Natural killer cell (primary cell): ENCODE results near the gene PLPPR3. TPM values are rescaled to one million over a fixed set of nuclear protein-coding genes. Genes with fewer than 3 reads are reported as not detected.
A peak's percentile ranks its signal among the peaks of the same experiment; 100 is the strongest.
"Not testable (repeated sequence)": the region's sequence is repeated elsewhere in the genome, so short reads cannot be mapped to it uniquely, and the experiment has no call there.

Source experiments
- ATAC-seq, 3 donors: fragments of 150-1000 bp in 2 of 3; fragments of 200-7000 bp in 1 of 3; cut with Tn5 transposase; 1 replicate in 1 of 3; 2 replicates in 2 of 3; pipeline ENCODE4 v1.10.0; 2021; ENCODE audit warnings: mild to moderate bottlenecking in 2 of 3, moderate library complexity in 2 of 3
- DNase-seq, 2 donors: peaks; one replicate each; pipeline versions ENCODE4 v3.0.0 to v3.0.0-alpha.2; 2013 to 2021; ENCODE audit warnings: mixed read lengths in 1 of 2
- H3K27ac ChIP-seq: one replicate; pipeline ENCODE4 v1.5.1; 2013; ENCODE audit warnings: mild to moderate bottlenecking, low read length
- H3K27me3 ChIP-seq: one replicate; pipeline ENCODE4 v1.6.1; 2013; ENCODE audit warnings: low read length; ENCODE audit not compliant: control insufficient read depth, insufficient read depth
- H3K36me3 ChIP-seq: one replicate; pipeline ENCODE4 v1.6.1; 2013; ENCODE audit warnings: low read length; ENCODE audit not compliant: control insufficient read depth, insufficient read depth
- H3K4me1 ChIP-seq: one replicate; pipeline ENCODE4 v1.6.1; 2013; ENCODE audit warnings: low read length; ENCODE audit not compliant: control insufficient read depth, insufficient read depth
- H3K4me3 ChIP-seq: one replicate; pipeline ENCODE4 v1.5.1; 2013; ENCODE audit warnings: low read length
- H3K9me3 ChIP-seq: one replicate; pipeline ENCODE4 v1.6.1; 2013; ENCODE audit warnings: low read length; ENCODE audit not compliant: control insufficient read depth, insufficient read depth
- H3K27ac Mint-ChIP-seq, 2 donors: one replicate each; pipeline ENCODE4 v1.8.0; 2022; ENCODE audit warnings: mild to moderate bottlenecking in 2 of 2, mixed read lengths in 2 of 2, moderate library complexity in 1 of 2
- H3K27me3 Mint-ChIP-seq, 2 donors: one replicate each; pipeline ENCODE4 v1.8.0; 2022; ENCODE audit warnings: low read depth in 2 of 2, mixed read lengths in 2 of 2
- H3K36me3 Mint-ChIP-seq: one replicate; pipeline ENCODE4 v1.8.0; 2022; ENCODE audit warnings: mixed read lengths
- H3K4me1 Mint-ChIP-seq, 2 donors: one replicate each; pipeline ENCODE4 v1.8.0; 2022; ENCODE audit warnings: mixed read lengths in 2 of 2
- H3K4me3 Mint-ChIP-seq: one replicate; pipeline ENCODE4 v1.8.0; 2022; ENCODE audit warnings: mild to moderate bottlenecking, moderate library complexity, mixed read lengths
- H3K9me3 Mint-ChIP-seq, 2 donors: one replicate each; pipeline ENCODE4 v1.8.0; 2022; ENCODE audit warnings: mixed read lengths in 2 of 2
- CTCF ChIP-seq: fragments of 200-600 bp; IDR thresholded peaks from one replicate; pipeline ENCODE4 v1.8.0; 2022; ENCODE audit warnings: antibody characterized with exemption
- WGBS: methylation state at CpG from one replicate; pipeline ENCODE4 v1.1.7; 2013; ENCODE audit warnings: missing lambda C conversion rate; ENCODE audit not compliant: insufficient coverage; 5-methylcytosine and 5-hydroxymethylcytosine counted together
- intact Hi-C: fragments of 100-400 bp; cut with micrococcal nuclease; formaldehyde crosslinking; loops from one replicate; pipeline ENCODE4 v1.14.2; 2022
- total RNA-seq, 4 donors: library from RNA; stranded (reverse); fragments of 120-200 nt in 1 of 4; gene quantifications; one replicate each; pipeline versions ENCODE4 v1.2.3 to v1.2.4, GENCODE V29; 2013 to 2022

PLPPR3 gene
- total RNA-seq, 3 donors from 2014 or later (not counting 1 experiment from before 2014, with no cell fraction given) = not detected

GRCh38 chr19:821231-821824 is 427 bp downstream of the PLPPR3 start:
- DNase-seq = no peak
- H3K4me3 Mint-ChIP-seq = peak overlapping the region; percentile 28
- WGBS = 2% methylated on average over 64 of the region's 64 CpGs

GRCh38 chr19:820212-820611 is 1.5 kb downstream of the PLPPR3 start:
- H3K27ac Mint-ChIP-seq, ATAC-seq, intact Hi-C loops, H3K36me3 ChIP-seq, H3K4me1 ChIP-seq, H3K36me3 Mint-ChIP-seq, H3K9me3 Mint-ChIP-seq, H3K4me3 ChIP-seq, H3K9me3 ChIP-seq, H3K4me3 Mint-ChIP-seq, DNase-seq, H3K27ac ChIP-seq: not testable (repeated sequence)
- H3K27me3 ChIP-seq = peaks cover 11% of the 10 kb centered on the region
- WGBS = 90% methylated on average over 3 of the region's 5 CpGs
- peaks cover 6 to 10% of the 10 kb centered on the region in 2 donors for H3K27me3 Mint-ChIP-seq
- H3K4me1 Mint-ChIP-seq = peaks cover 0 to 14% of the 10 kb centered on the region in 2 donors

More at GRCh38 chr19:821231-821824, 427 bp downstream of the PLPPR3 start:
- no peak overlapping the region for H3K27ac Mint-ChIP-seq
- no peak for ATAC-seq
- intact Hi-C loops = no loop called here
- Histone ChIP-seq H3K27ac (no peak overlapping the region), H3K36me3 (no peaks in the 10 kb centered on the region), H3K27me3 (peaks cover 11% of the 10 kb centered on the region), H3K4me1 (no peaks in the 10 kb centered on the region), H3K9me3 (no peaks in the 10 kb centered on the region), H3K4me3 (no peak overlapping the region)
- H3K4me1 Mint-ChIP-seq = peaks cover 0 to 8% of the 10 kb centered on the region in 2 donors
- TF ChIP-seq CTCF = no peak
- H3K9me3 Mint-ChIP-seq = peaks cover 0 to 4% of the 10 kb centered on the region in 2 donors
- H3K27me3 Mint-ChIP-seq = peaks cover 6 to 10% of the 10 kb centered on the region in 2 donors
- no peaks in the 10 kb centered on the region for H3K36me3 Mint-ChIP-seq

- intact Hi-C loops = no loop called here
- no peak overlapping the region for H3K4me3 Mint-ChIP-seq
- WGBS = 97% methylated on average over 2 of the region's 2 CpGs
- TF ChIP-seq CTCF = no peak
- DNase-seq (no peak), ATAC-seq (no peak)
- Histone ChIP-seq H3K27me3 (no peaks in the 10 kb centered on the region), H3K4me3 (no peak overlapping the region), H3K9me3 (no peaks in the 10 kb centered on the region), H3K4me1 (no peaks in the 10 kb centered on the region), H3K36me3 (peaks cover 6% of the 10 kb centered on the region), H3K27ac (no peak overlapping the region)
- peak overlapping the region in 1 of 2 donors; percentile 44 for H3K27ac Mint-ChIP-seq
- H3K36me3 Mint-ChIP-seq = no peaks in the 10 kb centered on the region
- peaks cover 0 to 4% of the 10 kb centered on the region in 2 donors for H3K9me3 Mint-ChIP-seq
- no peaks in the 10 kb centered on the region for H3K27me3 Mint-ChIP-seq
- H3K4me1 Mint-ChIP-seq = peaks cover 0 to 14% of the 10 kb centered on the region in 2 donors
These were observed 5.3 kb downstream of the PLPPR3 start for GRCh38 chr19:816500-816857.

GRCh38 chr19:815775-816499 is 5.8 kb downstream of the PLPPR3 start:
- TF ChIP-seq CTCF = no peak
- no peaks in the 10 kb centered on the region for H3K27me3 ChIP-seq
- peaks cover 11% of the 10 kb centered on the region for H3K36me3 ChIP-seq
- H3K27ac ChIP-seq = no peak overlapping the region
- Mint-ChIP-seq H3K9me3 (peaks cover 0 to 4% of the 10 kb centered on the region in 2 donors), H3K4me1 (peaks cover 0 to 14% of the 10 kb centered on the region in 2 donors), H3K27ac (peak overlapping the region in 1 of 2 donors; percentile 44), H3K4me3 (no peak overlapping the region), H3K27me3 (no peaks in the 10 kb centered on the region), H3K36me3 (no peaks in the 10 kb centered on the region)
- no peak overlapping the region for H3K4me3 ChIP-seq
- ATAC-seq (no peak), DNase-seq (no peak)
- intact Hi-C loops = no loop called here
- H3K4me1 ChIP-seq = no peaks in the 10 kb centered on the region
- no peaks in the 10 kb centered on the region for H3K9me3 ChIP-seq
- WGBS = 97% methylated on average over 13 of the region's 13 CpGs
